GM19043 (cell line): ENCODE results near the gene HSD17B8.

ENCODE experiments used
- ATAC-seq: cut with Tn5 transposase; IDR thresholded peaks from one replicate; pipeline ENCODE4 v1.9.1; 2021; ENCODE audit warnings: low read depth; ENCODE audit not compliant: unreplicated experiment

The HSD17B8 gene

DNA sequence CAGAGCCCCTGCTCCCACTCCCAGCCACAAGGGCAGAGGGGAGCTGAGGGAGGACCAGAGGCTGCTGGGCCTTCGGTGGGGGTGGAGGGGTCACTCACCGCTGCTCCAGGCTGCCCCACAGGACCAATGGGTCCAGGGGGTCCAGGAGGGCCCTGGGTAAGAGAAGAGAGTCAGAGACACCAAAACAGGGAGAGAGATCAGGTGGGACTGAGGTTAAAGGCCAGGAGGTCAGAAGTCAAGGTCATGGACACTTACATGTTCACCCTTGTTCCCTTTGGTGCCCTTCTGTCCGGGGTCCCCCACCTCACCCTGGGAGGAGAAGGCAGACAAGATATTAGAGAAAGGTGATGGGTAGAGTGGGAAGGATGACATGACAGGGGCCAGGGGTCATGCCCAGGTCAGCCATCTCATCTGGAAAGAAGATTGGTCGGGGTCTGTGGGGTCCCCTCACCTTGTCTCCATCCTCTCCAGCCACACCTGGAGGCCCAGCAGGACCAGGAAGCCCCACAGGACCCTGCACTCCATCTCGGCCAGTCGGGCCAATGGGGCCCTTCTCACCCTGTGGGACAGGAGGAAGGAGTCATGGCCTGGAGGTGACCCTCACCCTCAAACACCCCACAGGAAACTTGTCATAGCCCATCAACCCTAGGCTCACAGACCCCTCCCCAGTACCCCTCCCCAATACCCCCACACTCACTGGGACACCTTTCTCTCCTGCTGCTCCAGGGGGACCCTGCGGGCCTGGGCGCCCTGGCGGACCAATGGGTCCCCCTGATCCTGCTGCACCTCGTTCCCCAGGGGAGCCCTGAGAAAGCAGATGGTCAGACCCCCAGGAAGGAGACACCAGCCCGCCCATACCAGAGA is 33.2 kb upstream of the HSD17B8 start:
- no peak for ATAC-seq

DNA sequence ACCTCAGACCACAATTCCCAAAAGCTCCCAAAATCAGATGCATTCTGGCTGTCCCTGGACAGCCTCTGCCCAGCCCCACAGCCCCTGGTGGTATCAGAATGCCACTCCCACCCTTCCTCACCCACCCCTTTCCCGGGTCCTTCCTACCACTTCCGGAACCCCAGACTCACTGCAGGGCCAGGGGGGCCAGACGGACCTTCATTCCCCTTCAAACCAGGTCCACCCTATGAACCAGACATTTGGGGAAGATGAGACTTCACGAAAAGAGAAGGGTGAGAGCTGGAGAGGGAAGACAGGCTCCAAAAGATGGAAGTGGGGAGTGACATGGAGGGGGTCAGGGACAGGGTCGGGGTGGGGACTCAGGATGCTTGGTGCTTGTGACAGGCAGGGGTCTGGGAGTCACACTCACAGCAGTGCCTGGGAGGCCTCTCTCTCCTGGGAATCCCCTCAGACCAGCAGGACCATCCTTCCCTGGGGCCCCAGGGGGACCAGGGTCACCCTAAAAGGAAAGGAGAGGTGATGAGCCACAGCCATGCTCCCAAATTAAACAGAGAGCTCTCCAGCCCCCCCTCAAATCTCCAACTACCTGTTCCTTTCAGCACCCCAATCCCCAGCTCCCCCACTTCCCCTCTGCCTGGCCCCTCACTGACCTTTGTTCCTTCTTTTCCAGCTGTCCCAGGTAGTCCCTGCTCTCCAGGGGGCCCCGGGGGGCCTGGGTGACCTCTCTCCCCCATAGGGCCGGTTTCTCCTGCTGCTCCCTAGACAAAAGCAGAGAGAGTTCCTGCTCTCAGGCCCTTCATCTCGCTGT is 32.4 kb upstream of the HSD17B8 start:
- ATAC-seq = no peak

DNA sequence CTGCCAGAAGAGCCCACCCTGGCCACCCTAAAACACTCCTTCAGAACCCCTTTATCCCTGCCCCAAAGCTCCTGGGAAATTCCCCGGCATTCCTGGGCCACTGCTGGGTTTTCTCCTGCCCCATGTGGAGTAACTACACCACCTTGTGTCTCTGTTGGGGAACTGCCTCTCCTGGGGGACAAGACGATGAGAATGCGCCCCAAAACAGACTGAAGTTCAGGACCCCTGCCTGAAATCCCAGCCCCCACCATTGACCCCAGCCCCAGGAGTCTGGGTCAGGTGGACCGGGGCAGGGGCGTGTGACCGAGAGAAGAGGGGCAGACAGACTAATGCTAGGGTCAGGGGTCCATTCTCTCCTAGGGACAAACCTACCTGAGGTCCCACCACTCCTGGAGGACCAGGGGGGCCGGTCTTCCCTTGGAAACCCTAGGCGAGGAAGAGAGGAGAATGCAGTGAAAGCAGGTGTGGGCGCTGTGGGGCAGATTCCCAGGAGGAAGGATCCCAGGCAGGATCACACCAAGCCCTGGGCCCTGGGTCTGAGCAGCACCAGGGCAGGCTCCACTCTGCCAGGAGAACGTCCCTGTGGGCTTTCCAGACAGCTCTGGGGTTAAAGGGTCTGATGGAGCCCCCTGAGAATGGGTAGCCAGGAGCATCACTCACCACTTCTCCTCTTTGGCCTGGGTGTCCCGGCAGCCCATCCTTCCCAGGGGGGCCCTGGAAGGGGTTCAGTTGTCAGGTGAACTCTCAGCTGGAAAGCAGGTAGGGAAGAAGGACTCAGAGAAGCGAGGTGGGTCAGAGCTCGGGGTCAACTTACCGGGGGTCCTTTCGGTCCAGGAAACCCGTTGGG is 31.5 kb upstream of the HSD17B8 start:
- no peak for ATAC-seq

DNA sequence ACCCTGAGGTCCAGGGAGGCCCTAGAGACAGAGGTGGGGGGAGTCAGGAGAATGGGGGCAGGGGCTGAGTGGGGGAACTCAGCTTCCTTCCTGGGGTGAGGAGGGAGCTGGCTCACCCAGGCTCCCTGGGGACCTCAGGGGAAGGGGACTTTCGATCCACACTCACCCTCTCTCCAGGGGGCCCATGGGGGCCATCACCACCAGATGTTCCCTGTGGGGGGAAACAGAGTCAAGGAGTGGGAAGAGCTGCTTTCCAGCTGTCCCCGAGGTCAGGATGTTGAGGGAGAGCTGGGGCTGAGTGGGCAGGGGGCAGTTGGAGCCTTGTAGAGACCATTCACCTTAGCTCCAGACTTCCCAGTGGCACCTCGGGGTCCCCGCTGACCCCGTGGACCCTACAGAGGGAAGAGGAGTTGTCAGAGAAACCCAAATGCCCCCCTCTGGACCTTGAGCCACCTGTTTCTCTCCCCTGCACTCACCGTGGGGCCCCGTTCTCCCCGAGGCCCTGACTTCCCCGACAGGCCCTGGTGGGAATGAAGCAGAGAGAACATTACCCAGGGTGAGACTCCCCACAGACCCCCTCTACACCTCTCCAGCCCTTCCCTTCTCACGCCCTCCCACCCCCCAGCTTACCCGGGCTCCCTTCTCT is 30.8 kb upstream of the HSD17B8 start:
- no peak for ATAC-seq

DNA sequence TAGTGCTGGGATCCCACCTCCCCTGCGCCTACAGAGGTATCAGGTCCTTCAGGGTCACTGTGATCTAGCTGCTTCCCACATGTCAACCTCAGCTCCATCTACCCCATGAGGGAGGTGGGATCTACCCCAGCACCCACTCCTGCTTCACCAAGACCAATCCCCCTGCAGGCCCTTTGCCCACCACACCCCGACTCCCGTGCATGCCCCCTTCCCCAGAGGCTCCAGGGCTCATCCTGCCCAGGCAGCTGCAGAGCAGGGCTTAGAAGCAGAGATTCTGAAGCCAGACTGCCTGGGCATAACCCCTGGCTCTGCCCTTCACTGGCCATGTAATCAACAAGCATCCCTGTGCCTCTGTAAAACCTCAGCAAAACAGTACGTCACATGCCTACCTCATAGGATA is 29.7 kb upstream of the HSD17B8 start:
- no peak for ATAC-seq

DNA sequence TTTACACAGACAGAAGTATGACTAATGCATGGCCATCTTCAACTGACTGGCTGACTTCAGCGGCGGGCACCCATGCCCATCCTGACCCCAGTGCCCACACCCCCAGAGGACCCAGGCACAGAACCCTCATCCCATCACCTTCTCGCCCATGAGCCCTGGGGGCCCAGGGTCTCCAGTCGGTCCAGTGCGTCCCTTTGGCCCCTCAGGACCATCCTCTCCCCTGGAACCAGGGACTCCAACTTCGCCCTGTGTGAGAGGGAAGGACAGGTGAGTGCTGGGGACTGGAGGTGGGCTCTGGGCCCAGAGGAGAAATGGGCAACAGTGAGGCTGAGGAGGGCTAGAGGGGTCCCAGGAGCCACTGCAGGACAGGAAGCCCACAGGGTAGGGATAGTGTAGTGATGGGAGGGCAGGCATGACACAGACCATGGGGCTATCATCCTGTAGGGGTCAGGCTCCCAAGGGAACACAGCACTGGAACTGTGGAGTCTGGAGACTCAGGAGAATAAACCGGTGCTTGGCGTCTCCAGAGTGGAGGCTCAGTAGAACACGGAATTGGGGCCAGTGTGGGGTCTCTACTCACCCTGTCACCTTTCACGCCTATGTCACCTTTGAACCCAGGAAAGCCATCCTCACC is 28.9 kb upstream of the HSD17B8 start:
- ATAC-seq = no peak

DNA sequence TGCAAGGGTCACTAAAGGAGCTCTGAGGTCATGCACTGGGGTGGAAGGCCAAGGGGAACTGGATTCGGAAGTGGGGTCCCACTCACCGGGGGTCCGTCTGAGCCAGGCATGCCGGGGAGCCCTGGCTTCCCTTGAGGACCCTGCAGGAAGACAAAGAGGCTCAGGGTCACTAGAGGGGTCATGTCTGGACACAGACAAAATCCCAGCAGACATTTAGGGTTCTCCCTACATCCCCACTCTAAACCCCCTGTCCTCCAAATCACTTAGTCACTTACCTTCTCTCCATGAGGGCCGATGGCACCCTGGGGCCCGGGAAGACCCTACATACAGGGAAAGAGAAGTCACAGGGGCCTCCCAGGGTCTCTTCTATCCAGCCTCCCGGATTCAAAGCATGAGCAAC is 27.5 kb upstream of the HSD17B8 start:
- no peak for ATAC-seq

DNA sequence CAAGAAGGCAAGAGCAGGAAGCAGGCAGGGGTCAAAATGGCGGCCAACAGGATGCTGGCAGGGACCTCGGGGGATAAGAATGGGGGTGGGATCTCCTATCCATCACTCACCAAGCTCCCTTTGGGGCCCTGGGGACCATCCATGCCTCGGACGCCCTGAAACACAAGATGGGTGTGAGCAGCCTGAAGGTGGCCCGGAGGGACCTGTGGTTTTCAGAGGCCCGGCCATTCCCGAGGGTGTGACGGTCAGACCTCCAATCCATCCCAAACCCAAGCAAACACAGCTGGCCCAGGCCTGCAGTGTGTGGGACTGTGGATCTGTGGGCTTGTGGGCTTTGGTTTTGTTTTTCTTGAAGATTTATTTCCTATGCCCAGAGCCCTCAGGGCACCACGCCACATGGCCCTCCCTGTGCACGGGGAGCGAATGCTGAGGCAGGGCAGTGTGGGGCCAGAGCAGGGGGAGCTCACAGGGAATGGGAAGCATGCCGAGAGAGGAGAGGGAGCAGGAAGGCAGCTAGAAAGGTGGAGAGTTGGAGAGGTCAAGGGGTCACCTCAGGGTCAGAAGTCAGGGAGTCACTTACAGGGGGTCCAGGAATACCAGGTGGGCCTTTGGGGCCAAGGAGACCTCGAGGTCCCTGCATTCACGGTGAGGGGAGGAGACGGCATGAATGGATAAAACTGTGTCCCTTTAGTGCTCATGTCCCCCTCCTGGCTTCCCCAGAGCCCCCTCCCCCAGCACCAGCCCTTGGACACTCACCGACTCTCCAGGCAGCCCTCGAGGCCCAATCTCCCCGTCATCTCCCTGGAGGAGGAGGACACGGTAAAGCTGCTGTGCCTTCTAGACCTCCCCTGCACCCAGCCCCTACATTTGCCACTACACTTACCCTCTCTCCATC is 26.7 kb upstream of the HSD17B8 start:
- no peak for ATAC-seq

DNA sequence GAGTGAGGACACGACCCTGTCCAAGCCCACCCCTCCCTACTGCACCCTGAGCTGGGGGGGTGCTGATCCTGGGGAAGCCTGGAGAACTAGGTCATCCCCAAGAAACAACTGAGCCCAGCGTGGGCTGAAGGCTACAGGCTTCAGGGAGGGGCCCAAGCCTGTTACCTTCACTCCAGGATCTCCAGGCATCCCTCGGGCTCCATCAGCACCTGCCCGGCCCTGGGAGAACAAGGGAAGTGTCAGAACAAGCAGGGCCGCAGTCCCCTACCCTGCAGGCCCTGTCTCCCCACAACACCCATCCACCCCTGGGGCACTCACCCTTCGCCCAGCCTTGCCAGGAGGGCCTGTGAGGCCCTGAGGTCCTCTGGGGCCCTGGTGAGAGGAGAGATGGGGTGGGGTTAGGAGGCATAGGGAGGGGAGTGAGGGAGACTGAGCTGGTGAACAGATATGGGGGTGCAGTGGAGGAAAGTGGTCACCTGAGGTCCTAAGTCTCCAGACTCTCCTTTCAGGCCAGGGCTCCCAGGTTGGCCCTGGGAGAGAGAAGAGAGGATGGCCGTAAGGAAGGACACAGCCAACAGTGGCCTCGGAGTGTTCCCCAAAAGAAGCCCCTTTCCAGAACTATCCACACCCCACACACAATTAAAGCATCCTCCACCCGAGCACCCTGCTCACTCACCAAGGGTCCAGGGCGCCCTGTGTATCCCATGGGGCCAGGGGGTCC is 25.5 kb upstream of the HSD17B8 start:
- no peak for ATAC-seq

DNA sequence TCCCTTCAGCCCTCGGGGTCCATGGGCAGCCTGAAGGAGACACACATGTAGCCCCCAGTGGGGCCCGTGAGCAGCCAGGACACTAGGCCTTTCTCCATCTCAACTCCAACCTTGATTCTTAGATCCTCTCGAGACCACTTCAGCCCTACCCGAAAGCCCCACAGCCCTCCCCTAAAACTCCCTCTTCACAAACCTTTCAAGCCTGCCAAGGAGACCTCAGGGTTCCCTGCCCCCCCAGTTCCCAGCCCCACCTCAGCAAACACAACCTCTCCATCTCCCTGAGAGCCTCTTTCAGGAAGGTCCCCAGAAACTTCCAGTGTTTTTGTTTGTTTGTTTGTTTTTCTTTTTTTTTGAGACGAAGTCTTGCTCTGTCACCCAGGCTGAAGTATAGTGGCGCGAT is 23.3 kb upstream of the HSD17B8 start:
- no peak for ATAC-seq

DNA sequence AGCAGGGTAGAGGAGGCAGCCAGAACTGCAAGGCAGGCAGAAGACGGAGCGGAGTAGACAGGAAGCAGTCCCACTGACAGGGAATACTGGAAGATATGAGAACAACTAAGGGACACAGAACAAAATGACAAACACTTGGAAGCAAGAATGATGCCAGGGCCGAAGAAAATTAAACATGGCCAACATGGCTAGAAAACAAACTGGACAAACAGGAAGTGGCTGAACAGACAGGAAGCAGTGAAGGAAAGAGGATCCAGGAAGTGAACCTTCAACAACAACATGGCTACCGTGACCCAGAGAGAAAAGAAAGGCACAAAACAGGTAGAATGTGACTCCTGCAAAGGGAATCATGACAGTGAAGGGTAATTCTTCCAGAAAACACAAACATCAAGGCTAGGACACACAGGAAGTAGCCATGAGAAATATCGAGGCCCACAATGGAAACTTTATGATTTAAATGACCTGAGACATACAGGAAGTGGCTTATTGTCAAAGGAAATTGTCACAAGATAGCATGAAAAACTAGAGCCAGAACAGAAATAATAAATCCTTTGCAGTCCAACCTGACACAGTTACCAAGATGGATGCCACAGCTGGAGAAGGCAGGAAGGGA is 21.3 kb upstream of the HSD17B8 start:
- no peak for ATAC-seq

DNA sequence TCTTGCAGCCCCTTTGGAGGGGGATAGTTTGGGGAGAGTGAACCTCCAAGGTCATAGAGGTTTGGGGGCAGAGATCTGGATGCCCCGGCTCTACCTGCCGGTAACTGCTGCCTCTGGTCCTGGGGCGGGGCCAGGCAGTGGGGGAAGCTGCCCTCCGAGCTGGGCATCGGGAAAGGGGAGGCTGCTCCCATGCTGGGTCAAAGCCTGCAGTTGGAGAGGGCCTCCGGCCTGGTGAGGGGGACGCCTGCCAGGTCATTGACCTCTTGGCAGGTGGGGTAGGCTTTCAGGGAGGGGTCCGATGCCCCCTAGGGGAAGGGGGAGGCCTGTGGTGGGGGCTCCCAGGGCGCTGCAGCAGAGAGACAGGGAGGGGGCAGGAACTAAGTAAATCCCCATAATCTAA is 19.3 kb upstream of the HSD17B8 start:
- ATAC-seq = no peak

DNA sequence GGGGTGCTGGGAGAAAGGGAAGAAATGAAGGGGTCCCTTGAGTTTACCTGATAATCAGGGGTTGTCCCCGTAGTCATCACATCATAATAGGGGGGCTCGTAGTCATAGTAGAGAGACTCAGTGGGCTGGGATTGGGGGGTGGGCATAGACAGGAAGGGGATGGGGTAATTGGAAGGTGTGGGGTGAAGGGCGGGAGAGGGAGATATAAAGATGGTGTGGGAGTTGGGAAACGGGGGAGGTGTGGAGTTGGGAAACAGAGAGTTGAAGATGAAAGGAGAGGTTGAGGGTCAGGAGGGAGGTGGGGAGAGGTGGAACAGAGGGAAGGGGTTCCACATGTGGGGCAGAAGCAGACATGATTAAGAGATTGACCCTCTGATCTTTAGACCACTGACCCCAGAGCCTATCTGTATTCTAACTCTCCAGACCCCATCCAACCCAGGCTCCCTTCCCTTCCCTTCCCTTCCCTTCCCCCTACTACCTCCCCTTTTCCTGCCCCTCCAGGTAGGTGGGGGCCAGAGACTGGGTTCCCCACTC is 18.7 kb upstream of the HSD17B8 start:
- no peak for ATAC-seq

DNA sequence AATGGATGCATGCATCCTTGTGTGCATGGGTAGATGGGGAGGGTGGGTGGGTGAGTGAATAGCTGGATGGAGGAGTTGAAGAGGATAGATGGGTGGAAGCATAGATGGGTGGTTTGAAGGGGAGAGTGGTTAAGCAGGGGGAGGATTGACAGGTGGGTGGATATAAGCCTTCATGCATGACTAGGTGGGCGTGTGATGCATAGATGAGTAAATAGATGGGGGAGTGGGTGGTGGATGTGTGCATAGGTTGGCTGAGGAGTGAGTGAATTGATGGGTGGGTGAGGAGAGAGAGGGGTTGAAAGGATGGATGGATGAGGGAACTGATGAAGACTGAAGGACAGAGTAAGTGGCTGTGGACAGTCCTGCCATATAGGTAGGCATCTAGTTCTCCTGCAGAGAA is 16.6 kb upstream of the HSD17B8 start:
- no peak for ATAC-seq

DNA sequence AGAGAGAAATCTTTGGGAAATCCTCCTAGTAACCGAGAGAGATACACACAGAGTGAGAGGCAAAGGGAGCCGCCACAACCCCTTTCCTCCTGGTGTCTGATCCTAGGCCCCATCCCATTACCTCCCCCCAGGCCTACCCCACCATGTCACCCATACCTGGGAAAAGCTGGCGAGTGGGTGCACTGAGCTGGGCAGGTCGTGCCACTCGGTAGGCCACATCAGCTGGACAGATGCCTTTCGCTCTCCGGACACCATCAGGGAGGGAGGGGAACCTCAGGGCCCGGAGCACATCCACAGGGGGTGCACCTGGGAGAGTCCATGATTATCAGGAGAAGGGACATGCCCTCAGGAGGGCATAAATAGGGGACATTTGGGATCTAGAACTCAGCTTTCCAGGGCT is 15.3 kb upstream of the HSD17B8 start:
- ATAC-seq = no peak

DNA sequence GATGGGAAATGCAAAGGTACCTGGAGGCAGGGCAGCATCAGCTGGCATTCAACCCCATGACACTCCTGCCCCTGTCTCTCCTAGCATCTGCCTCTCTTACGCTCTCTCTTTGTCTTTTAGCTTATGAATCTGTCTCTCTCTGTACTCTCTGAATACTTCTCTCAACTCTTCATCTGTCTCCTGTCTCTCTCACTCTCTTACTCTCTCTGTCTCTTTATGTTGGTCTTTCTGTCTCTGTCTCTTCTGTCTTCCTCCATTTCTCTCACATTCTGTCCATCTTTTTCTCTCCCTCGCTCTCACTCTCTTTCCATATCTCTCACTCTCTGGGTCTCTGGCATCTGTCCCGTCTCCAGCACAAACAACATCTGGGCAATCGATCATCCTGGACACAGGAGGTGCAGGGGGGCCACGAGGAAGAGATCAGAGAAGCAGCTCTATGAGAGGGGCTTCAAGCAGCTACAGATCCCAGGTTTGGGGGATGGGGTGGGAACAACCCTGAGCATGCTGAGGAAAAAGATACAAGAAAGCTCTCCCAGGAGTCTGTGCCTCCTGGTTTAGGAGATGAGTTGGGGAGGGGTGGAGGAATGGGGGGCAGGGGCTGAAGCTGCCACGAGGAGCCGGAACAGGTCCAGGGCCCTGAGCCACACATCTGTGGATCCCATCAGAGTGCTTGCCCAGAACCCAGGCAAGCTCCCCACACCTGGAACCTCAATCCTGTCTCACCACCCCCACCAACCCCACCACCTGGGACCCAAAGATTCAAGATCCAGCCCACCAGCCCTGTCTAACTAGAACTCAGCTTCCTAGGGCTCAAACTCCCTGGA is 14.6 kb upstream of the HSD17B8 start:
- no peak for ATAC-seq
